ENCODE results near the gene FCER1G.

Gene FCER1G

GRCh38 chr1:161215076-161215475, at the start of gene FCER1G:
Gene FCER1G, plus strand, starts transcription at chr1:161215295. Its CDS starts 27 bp downstream, at chr1:161215322.
- DNase-seq, result no peak

DNA sequence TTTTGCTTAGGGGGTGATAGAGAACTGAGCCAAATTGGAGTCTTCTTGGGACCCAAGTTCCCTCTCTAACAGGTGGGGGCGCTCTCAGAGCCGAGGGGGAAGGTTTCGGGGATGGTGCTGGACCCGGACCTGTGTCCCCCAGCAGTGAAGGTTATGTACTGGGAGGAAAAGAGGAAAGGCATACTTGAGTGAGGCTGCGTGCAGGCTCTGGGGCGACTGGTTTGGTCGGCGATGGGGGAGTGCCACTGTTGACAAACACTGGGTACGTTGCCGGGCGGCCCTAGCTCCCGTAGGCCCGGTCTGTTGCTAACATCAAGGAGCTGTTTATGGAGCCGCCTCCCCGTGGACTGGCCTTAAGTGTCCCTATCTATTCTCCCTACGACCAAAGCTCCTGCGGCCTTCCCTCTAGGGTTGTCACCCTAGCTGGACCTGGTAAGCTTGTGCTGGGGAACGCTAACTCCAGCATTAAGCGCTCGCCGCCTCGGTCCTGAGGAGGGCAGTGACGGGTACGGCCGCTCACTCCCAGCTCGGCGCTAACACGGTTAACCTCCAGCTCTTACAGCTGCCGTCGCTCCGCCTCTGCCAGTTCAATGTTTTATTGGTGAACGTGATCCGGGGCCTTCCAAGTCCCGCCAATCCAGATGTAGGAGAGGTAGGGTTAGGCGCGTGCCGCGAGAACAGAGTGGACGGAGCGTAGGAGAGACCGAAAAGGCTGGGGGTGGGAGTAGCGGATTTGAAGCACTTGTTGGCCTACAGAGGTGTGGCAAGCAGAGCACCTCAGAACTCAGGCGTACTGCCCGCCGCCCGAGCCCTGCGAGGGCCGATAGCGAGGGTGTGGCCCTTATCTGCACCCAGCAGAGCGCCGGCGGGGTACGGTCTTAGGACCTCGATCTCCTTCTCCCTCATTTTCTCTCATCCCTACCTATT, 49.1 kb upstream of the FCER1G start, which contains the start of gene PPOX:
PPOX (plus strand) TSS at position 685 of the 927 bp plus-strand sequence. CDS start 422 bp downstream, outside the sequence.
- peak; percentile 95 for DNase-seq

DNA sequence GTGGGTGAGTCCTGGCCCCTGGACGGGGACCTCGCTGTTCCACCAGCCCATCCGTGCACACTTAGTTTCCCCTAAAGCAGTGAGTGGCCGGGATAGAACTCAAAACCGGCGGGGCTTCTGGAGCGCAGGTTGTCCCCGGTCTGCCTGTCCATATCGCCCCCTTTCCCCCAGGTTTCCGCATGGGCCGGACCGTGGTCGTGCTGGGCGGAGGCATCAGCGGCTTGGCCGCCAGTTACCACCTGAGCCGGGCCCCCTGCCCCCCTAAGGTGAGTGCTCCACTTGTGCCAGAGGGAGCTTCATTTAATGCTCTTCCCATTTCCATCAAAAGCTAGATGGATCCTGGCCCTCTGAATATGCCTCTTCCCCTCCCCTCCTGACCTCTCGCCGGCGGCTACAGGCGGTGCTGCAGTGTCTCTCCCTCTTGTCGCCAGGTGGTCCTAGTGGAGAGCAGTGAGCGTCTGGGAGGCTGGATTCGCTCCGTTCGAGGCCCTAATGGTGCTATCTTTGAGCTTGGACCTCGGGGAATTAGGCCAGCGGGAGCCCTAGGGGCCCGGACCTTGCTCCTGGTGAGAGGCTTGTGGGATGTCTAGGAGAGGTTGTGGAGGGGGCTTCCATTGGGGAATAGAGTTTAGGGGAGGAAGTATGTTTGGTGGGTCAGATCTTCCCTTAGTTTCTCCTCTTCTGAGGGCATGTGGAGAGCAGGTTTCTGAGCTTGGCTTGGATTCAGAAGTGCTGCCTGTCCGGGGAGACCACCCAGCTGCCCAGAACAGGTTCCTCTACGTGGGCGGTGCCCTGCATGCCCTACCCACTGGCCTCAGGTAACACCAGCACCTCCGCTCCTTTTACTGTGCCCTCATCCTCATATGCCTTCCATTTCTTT, 48.2 kb upstream of the FCER1G start:
- no peak for DNase-seq

DNA sequence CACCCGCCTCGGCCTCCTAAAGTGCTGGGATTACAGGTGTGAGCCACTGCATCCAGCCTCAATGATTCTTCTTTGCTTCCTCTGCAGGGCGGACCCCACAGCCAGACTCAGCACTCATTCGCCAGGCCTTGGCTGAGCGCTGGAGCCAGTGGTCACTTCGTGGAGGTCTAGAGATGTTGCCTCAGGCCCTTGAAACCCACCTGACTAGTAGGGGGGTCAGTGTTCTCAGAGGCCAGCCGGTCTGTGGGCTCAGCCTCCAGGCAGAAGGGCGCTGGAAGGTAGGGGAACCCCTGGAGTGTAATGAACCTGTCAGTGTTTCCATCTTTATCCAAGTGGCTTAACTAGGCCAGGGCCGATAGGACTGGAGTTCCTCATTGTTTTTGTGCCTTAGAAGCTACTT, 46.2 kb upstream of the FCER1G start:
- DNase-seq, result no peak

GRCh38 chr1:161171191-161171590, 43.9 kb upstream of the FCER1G start:
- no peak for DNase-seq

DNA sequence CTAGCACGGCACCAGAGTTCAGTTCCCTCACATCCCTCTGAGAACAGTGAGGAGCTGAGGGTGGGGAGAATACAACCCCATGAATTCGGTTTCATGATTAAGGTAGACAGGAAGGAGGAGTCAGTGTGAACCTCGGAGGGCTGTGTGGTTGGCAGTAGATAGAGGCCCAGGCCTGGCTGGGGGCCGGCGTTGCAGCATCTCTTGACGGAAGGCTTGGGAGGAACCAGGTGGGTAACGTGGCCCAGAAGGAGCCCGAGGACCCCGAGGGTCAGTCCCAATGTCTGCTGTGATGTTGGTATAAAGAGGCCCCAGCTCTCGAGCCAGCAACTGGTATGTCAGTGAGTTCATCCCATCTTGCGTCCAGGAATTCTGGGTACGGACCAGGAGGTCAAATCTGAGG, 43.4 kb upstream of the FCER1G start:
- DNase-seq, result no peak

DNA sequence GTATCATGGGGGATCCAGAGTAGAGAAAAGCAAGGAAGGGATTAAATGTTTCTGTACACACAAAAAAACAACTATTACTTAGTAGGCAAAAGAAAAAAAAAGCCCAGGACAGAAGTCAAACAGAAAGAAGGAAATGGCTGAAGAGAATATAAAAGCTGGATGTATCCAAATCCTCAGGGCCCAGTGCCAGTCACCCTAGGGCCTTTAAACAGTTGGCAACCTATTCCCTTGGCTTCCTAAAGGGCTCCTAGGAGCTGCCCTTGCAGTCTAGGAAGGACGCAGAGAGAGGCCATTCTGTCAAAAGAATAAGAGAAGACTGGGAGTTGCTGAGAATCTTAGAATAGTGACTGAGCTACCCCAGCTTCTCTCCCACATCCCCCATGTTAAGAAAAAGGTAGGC, 42.7 kb upstream of the FCER1G start:
- DNase-seq, result no peak

DNA sequence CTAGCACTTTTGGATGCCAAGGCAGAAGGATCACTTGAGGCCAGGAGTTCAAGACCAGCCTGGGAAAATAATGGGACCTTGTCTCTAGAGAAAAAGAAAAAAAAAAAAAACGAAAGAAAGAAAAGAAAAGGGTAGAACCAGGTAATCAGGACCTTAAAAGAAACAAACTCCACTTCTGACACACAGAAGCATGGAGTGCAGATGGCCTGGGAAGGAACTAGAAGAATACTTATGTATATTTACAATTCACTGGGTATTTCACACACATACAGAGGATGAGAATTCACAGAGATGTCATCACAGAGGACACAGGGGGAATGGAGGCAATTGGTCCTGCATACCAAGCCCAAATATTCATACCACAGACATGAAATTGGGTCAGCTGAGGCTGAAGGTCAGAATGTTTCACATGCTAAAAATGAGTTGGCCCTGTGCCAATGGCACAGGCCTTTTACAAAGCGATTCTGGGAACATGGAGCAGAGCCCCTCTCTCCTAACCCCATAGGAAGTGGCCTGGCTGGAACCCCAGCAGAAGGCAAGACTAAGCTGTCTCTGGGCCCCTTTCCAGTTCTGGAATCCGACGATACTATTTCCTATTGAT, 42.2 kb upstream of the FCER1G start:
- DNase-seq, result no peak

DNA sequence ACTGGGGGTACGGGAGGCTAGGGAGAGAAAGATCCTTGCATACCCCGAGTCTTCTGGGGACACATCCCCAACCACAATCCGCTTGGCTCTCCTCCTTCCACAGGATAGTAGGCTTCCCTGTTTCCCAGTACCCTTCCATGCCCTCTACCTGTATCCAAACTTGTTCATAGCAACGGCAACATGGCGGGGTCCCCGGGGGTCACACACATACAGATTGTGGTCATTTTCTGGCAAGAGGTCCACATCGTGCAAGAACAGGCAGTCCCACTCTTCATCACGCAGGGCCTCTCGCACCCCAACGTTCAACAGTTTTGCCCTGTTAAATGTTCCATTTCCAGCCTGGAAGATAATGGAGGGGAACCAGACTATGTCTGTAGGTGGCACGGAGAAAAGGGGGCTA, 41.4 kb upstream of the FCER1G start:
- no peak for DNase-seq

GRCh38 chr1:161174911-161175310, 40.2 kb upstream of the FCER1G start:
- no peak for DNase-seq

DNA sequence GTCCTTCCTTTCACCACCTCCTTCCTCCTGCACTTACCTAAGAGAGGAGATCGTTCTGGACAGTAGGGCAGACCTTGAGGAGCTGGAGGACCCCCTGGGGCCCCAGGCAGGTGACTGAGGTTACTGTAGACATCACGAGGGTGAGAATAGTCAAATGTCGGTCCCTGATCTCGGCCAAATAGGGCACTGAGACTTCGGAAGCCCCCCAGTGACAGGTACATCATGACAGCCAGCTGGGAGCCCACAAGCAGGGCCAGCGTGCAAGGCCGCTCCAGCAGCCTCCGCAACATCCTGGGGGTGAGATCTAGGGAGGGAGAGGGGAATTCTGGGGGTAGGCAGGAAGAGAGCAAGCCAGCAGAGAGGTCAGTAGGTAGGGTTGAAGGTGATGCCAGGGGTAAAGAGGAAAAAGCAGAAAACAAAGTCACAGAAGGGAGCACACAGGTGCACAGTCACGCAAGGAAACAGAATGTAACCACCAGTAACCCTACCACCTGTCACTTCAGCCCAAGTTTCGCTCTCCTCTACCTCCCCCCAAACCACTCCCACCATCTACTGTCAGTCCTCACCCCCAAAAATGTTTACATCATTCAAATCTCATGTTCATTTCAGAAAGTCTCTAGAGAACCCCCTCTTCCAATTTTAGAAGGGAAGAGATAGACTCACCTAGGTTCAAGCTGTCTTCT, 39.2 kb upstream of the FCER1G start:
- no peak for DNase-seq

GRCh38 chr1:161176468-161177111, 38.5 kb upstream of the FCER1G start:
- DNase-seq, result no peak

DNA sequence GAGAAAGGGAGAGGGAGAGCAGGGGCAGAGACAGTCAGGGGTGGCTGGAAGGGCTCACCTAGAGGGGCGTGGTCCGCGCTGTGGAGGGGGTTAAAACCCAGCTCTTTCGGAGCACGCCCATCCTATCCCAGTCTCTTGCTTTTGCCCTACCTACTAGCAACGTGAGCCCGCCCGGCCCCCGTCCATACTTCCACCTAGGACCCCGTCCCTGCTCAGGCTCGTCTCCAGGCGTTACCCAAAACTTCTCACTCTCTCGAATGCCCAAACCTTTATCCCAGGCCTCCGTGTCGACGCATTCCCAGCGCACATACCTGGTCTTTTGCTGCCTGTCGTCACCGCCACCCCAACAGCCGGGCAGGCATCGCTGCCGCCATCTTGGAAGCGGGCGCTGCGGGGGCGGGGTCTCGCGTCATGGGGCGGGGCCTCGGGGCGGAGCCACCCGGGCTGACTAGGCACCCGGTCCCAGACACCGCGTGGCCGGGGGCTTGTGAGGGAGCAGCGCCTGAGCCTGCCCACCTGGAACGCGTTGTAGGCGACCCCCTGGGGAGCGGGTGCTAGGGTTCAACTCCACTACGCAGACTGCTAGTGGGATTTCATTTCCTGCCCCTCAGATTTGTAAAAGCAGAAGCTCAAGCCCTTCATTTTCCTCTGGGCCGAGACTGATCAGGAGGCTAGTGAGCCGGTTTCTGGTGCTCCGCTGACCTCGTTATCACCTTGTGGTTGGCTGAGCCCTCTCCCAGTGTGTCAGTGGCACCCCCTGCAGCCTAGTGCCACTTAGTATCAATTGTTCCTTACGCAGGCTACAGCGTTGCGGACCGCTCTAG, 37.8 kb upstream of the FCER1G start, which contains the start of gene B4GALT3:
B4GALT3 (minus strand) TSS at position 396 of the 824 bp plus-strand sequence. CDS start 1,447 bp downstream, outside the sequence.
- peak; percentile 98 for DNase-seq

- no peak for DNase-seq
Measured at GRCh38 chr1:161177936-161178244, 37.2 kb upstream of the FCER1G start.

DNA sequence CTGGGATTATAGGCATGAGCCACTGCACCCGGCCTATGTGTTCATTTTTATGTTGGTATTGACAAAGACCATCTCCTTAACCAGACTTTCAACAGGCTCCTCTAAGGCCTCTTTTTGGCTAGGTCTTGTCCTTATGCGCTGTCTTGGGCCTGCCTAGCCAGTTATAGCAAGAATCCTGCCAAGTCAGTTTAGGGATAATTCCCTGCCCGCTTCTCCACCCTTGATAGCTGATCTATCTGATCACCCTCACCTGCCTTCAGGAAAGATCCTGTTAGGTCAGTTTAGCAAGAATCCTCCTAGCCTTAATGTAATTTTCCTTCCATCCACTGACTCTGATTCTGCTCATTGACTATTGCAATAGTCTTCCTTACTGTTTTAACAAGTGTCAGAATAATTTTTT, 35.4 kb upstream of the FCER1G start:
- no peak for DNase-seq

- no peak for DNase-seq
Measured at GRCh38 chr1:161180639-161181038, 34.5 kb upstream of the FCER1G start.

DNA sequence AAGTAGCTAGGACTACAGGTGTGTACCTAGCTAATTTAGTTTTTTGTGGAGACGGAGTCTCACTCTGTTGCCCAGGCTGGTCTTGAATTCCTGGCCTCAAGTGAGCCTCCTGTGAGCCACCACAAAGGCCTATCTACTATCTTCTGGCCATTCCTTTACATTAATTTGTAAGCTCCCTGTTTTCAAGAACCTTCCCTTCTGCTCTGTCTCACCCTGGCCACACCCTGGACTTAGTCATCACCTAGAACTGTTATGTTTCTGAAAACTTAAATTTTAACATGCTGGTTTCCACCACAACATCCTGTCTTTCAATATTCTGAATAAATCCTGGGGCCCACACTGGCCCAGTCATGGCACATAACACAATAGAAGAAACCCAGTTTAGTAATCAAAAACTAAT, 32.9 kb upstream of the FCER1G start:
- DNase-seq, result no peak

DNA sequence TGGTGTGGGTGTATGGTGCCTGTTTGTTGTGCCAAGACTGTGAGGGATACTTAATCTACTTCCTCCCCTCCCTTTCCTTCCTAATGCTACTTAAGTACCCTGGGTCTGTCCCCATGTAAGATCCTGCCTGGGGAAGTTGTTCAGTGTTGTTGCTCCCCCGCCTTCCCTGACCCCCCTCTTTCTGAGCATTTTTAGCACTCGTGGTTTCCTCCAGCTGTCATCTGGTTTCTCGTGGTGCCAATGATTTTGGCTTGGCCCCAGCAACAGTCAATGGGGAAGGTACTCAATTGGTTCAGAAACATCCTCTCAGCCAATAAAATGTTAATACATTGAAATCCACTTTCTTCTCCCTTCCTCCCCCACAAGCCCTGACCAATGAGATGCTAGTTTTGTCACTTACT, 29.8 kb upstream of the FCER1G start:
- DNase-seq, result peak; percentile 67

GRCh38 chr1:161185732-161186311, 29.3 kb upstream of the FCER1G start:
- no peak for DNase-seq

GRCh38 chr1:161187311-161187710, 27.8 kb upstream of the FCER1G start:
- DNase-seq, result no peak

- DNase-seq, result no peak
Measured at GRCh38 chr1:161188381-161188780, 26.7 kb upstream of the FCER1G start.
